ENCODE data around the gene LTBP1.

The LTBP1 gene

GRCh38 chr2:33444967-33445366 is 498.2 kb downstream of the LTBP1 start:
- no peak for DNase-seq (ENCODE audit: low spot score in 2 of 2)
- no peaks in the 10 kb centered on the region for H3K36me3 ChIP-seq (replicated peaks)
- H3K4me1 ChIP-seq: peaks cover 3% of the 10 kb centered on the region
- in situ Hi-C loops (cut with MboI; ENCODE audit: low sequenced_read_pairs): no loop called here
- H3K27me3 ChIP-seq (ENCODE audit: low read depth): no peaks in the 10 kb centered on the region
- H3K9me3 ChIP-seq: no peaks in the 10 kb centered on the region
- H3K4me3 ChIP-seq: no peak overlapping the region

GRCh38 chr2:33448220-33448899 is 501.6 kb downstream of the LTBP1 start:
- H3K4me1 ChIP-seq: no peaks in the 10 kb centered on the region; the same call in 1 of the 2 replicates
- H3K27me3 ChIP-seq (ENCODE audit: low read depth): no peaks in the 10 kb centered on the region
- in situ Hi-C loops (cut with MboI; ENCODE audit: low sequenced_read_pairs): no loop called here
- no peak for DNase-seq (ENCODE audit: low spot score in 2 of 2)
- no peak overlapping the region for H3K4me3 ChIP-seq
- H3K36me3 ChIP-seq (replicated peaks): no peaks in the 10 kb centered on the region
- H3K9me3 ChIP-seq: no peaks in the 10 kb centered on the region

Measured in HAP-1 (cell line).